HL-60 (cell line): ENCODE results near the gene FRMD5.

Source experiments
- TF ChIP-seq, protein P1 (sequence below): IDR thresholded peaks from 2 replicates; pipeline ENCODE4 v1.6.1; 2012; ENCODE audit warnings: low read depth; ENCODE audit not compliant: insufficient replicate concordance
- TF ChIP-seq, protein P2 (sequence below): IDR thresholded peaks from one replicate; pipeline ENCODE4 v1.5.1; 2011; ENCODE audit warnings: low read length, control low read depth, inconsistent platforms; ENCODE audit not compliant: insufficient read depth

DNA sequence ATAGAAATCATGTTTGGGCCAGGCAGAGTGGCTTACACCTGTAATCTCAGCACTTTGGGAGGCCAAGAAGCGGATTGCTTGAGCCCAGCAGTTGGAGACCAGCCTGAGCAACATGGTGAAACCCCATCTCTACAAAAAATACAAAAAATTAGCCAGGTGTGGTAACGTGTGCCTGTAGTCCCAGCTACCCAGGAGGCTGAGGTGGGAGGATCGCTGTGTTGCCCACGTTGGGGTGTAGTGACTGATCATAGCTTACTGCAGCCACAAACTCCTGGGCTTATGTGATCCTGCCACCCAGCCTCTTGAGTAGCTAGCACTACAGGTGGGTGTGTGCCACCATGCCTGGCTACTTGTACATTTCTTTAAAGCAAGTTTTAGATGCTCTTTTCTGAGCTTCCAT is 254.0 kb downstream of the FRMD5 start:
- TF ChIP-seq, protein P1, sequence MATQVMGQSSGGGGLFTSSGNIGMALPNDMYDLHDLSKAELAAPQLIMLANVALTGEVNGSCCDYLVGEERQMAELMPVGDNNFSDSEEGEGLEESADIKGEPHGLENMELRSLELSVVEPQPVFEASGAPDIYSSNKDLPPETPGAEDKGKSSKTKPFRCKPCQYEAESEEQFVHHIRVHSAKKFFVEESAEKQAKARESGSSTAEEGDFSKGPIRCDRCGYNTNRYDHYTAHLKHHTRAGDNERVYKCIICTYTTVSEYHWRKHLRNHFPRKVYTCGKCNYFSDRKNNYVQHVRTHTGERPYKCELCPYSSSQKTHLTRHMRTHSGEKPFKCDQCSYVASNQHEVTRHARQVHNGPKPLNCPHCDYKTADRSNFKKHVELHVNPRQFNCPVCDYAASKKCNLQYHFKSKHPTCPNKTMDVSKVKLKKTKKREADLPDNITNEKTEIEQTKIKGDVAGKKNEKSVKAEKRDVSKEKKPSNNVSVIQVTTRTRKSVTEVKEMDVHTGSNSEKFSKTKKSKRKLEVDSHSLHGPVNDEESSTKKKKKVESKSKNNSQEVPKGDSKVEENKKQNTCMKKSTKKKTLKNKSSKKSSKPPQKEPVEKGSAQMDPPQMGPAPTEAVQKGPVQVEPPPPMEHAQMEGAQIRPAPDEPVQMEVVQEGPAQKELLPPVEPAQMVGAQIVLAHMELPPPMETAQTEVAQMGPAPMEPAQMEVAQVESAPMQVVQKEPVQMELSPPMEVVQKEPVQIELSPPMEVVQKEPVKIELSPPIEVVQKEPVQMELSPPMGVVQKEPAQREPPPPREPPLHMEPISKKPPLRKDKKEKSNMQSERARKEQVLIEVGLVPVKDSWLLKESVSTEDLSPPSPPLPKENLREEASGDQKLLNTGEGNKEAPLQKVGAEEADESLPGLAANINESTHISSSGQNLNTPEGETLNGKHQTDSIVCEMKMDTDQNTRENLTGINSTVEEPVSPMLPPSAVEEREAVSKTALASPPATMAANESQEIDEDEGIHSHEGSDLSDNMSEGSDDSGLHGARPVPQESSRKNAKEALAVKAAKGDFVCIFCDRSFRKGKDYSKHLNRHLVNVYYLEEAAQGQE = no peak
- TF ChIP-seq, protein P2, sequence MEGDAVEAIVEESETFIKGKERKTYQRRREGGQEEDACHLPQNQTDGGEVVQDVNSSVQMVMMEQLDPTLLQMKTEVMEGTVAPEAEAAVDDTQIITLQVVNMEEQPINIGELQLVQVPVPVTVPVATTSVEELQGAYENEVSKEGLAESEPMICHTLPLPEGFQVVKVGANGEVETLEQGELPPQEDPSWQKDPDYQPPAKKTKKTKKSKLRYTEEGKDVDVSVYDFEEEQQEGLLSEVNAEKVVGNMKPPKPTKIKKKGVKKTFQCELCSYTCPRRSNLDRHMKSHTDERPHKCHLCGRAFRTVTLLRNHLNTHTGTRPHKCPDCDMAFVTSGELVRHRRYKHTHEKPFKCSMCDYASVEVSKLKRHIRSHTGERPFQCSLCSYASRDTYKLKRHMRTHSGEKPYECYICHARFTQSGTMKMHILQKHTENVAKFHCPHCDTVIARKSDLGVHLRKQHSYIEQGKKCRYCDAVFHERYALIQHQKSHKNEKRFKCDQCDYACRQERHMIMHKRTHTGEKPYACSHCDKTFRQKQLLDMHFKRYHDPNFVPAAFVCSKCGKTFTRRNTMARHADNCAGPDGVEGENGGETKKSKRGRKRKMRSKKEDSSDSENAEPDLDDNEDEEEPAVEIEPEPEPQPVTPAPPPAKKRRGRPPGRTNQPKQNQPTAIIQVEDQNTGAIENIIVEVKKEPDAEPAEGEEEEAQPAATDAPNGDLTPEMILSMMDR = no peak
